Left lung (tissue), 10 donors: ENCODE data around the gene CUX1. TPM values are rescaled to one million over a fixed set of nuclear protein-coding genes. Genes with fewer than 3 reads are reported as not detected.

Experiments used
- ATAC-seq: fragments of 200-7000 bp; cut with Tn5 transposase; one replicate; pipeline ENCODE4 v1.9.1; 2020; ENCODE audit warnings: moderate library complexity
- DNase-seq, 4 donors: peaks; one replicate each; pipeline ENCODE4 v3.0.0-alpha.2; 2013 to 2020
- H3K27ac ChIP-seq, 2 donors: fragments of 200-600 bp; sonication (generic) in 1 of 2; one replicate each; pipeline versions ENCODE4 v1.5.0 to v1.8.0; 2020 to 2021
- H3K27me3 ChIP-seq, 2 donors: fragments of 200-600 bp; sonication (generic) in 1 of 2; one replicate each; pipeline versions ENCODE4 v1.5.0 to v1.8.0; 2020 to 2021
- H3K36me3 ChIP-seq, 2 donors: fragments of 200-600 bp; sonication (generic) in 1 of 2; one replicate each; pipeline versions ENCODE4 v1.5.0 to v1.8.0; 2020 to 2021
- H3K4me1 ChIP-seq, 2 donors: fragments of 200-600 bp; one replicate each; pipeline ENCODE4 v1.8.0; 2021
- H3K4me3 ChIP-seq, 2 donors: fragments of 200-600 bp; sonication (generic) in 1 of 2; one replicate each; pipeline versions ENCODE4 v1.5.0 to v1.8.0; 2020 to 2021; ENCODE audit warnings: mild to moderate bottlenecking in 1 of 2
- H3K9me3 ChIP-seq, 2 donors: fragments of 200-600 bp; sonication (generic) in 1 of 2; one replicate each; pipeline versions ENCODE4 v1.5.0 to v1.8.0; 2020 to 2021
- intact Hi-C, 2 donors: fragments of 100-400 bp; cut with DNase I; formaldehyde crosslinking; loops; one replicate each; pipeline versions ENCODE4 v1.11.2 to v1.14.2; 2022
- polyA plus RNA-seq, 6 donors: library from polyadenylated mRNA; unstranded; fragments of 120-200 nt; gene quantifications; one replicate each; pipeline ENCODE4 v1.2.1, GENCODE V29; 2013; ENCODE audit not compliant: insufficient read length in 6 of 6
- total RNA-seq, 2 donors: library from RNA; stranded (reverse); fragmentation: NEBNext Ultra II Directional; extraction: Animal tissue kit (Norgen Biotek cat#: 25700); gene quantifications; one replicate each; pipeline ENCODE4 v1.2.1, GENCODE V29; 2021
- TF ChIP-seq, protein P1 (sequence below), 2 donors: fragments of 200-600 bp; sonication (generic) in 1 of 2; IDR thresholded peaks; one replicate each; pipeline versions ENCODE4 v1.5.0 to v1.8.0; 2021; ENCODE audit warnings: antibody characterized with exemption in 2 of 2
- donor health status: DM: no; HTN: yes; CAD: no.
- donor health status: DM: no; HTN: no; CAD: no.

The CUX1 gene
- total and polyA plus RNA-seq, 8 donors, result 86.4 to 157 (median 96.4) TPM

- Histone ChIP-seq H3K27me3 (no peaks in the 10 kb centered on the region), H3K36me3 (peaks cover 0 to 100% of the 10 kb centered on the region in 2 donors), H3K4me3 (no peak overlapping the region), H3K9me3 (no peaks in the 10 kb centered on the region), H3K4me1 (no peaks in the 10 kb centered on the region), H3K27ac (no peak overlapping the region)
- intact Hi-C loops, result no loop called here
- TF ChIP-seq, protein P1, sequence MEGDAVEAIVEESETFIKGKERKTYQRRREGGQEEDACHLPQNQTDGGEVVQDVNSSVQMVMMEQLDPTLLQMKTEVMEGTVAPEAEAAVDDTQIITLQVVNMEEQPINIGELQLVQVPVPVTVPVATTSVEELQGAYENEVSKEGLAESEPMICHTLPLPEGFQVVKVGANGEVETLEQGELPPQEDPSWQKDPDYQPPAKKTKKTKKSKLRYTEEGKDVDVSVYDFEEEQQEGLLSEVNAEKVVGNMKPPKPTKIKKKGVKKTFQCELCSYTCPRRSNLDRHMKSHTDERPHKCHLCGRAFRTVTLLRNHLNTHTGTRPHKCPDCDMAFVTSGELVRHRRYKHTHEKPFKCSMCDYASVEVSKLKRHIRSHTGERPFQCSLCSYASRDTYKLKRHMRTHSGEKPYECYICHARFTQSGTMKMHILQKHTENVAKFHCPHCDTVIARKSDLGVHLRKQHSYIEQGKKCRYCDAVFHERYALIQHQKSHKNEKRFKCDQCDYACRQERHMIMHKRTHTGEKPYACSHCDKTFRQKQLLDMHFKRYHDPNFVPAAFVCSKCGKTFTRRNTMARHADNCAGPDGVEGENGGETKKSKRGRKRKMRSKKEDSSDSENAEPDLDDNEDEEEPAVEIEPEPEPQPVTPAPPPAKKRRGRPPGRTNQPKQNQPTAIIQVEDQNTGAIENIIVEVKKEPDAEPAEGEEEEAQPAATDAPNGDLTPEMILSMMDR (IDR thresholded peaks at IDR 0.05), result no peak
- no peak for ATAC-seq
- DNase-seq, result no peak
These were observed 376.4 kb downstream of the CUX1 start for GRCh38 chr7:102193806-102194205.

DNA sequence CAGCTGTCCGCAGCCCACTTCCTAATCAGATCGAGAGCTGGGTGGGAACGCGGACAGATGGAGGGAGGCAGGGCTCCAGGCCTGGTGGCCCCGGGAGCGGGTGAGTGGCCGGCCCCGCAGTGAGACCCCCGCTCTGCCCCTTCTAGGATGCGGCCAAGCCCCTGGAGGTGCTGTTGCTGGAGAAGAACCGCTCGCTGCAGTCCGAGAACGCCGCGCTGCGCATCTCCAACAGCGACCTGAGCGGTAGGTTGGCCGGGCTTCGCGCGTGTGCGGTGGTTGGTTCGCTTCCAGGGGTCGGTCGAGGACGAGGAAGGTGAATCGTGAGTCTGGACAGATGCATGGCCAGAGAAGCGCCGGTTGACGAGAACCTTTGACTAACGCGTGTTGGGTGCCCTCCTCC is 377.9 kb downstream of the CUX1 start:
- no peak overlapping the region for H3K27ac ChIP-seq

DNA sequence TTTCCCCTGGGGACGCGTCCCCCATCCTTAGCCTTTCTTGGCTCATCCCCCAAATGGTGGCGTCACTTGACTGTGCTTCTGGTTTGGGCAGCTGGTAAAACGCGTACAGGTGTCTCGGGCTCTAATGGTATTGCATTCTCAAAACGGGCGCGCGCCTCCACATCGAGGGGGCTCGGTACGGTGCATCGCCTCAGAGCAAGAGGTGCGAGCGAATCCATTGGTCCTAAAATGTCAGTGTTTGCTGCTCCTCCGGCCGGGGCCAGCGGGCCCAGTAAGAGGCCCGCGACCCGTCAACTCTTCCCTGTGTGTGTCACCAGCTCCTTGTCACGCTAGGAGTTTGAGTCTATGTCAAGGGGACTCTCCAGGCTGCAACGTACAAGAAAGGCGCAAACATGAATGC is 378.6 kb downstream of the CUX1 start:
- H3K36me3 ChIP-seq, result peaks cover 0 to 100% of the 10 kb centered on the region in 2 donors
- TF ChIP-seq, protein P1 (IDR thresholded peaks at IDR 0.05), result no peak
- ATAC-seq, result no peak

More for the DNA sequence above, 377.9 kb downstream of the CUX1 start:
- intact Hi-C loops, result no loop called here
- no peak for DNase-seq
- no peaks in the 10 kb centered on the region for H3K9me3 ChIP-seq
- ATAC-seq, result no peak
- H3K27me3 ChIP-seq, result no peaks in the 10 kb centered on the region
- H3K4me1 ChIP-seq, result no peaks in the 10 kb centered on the region
- TF ChIP-seq, protein P1 (IDR thresholded peaks at IDR 0.05), result no peak
- H3K4me3 ChIP-seq, result no peak overlapping the region
- peaks cover 0 to 100% of the 10 kb centered on the region in 2 donors for H3K36me3 ChIP-seq

DNA sequence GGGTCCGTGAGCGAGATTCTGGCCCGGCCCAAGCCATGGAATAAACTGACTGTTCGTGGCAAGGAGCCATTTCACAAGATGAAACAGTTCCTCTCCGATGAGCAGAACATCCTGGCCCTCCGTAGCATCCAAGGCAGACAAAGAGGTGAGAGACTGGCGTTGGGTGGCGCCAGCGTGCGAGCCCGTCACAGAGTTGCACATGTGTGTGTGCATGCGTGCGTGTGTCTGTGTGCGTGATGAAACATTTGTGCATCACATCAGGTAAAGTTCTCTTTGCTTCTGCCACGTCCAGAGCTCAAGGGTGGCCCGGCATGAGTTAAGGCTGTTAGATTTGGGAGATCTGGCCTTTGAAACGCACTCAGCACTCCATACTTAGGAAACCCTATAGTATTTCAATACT is 379.7 kb downstream of the CUX1 start:
- intact Hi-C loops, result no loop called here
- H3K36me3 ChIP-seq, result peaks cover 0 to 100% of the 10 kb centered on the region in 2 donors
- no peak for ATAC-seq

More for the DNA sequence above, 378.6 kb downstream of the CUX1 start:
- DNase-seq, result no peak
- Histone ChIP-seq H3K4me3 (no peak overlapping the region), H3K27me3 (no peaks in the 10 kb centered on the region), H3K27ac (no peak overlapping the region), H3K4me1 (no peaks in the 10 kb centered on the region), H3K9me3 (no peaks in the 10 kb centered on the region)
- intact Hi-C loops, result no loop called here

GRCh38 chr7:102197599-102197998 is 380.2 kb downstream of the CUX1 start:
- H3K27ac ChIP-seq, result no peak overlapping the region
- no peaks in the 10 kb centered on the region for H3K4me1 ChIP-seq
- no peak overlapping the region for H3K4me3 ChIP-seq
- no peaks in the 10 kb centered on the region for H3K27me3 ChIP-seq
- H3K36me3 ChIP-seq, result peaks cover 0 to 100% of the 10 kb centered on the region in 2 donors
- H3K9me3 ChIP-seq, result no peaks in the 10 kb centered on the region
- TF ChIP-seq, protein P1 (IDR thresholded peaks at IDR 0.05), result no peak
- no peak for DNase-seq
- ATAC-seq, result no peak
- intact Hi-C loops, result no loop called here

More for the DNA sequence above, 379.7 kb downstream of the CUX1 start:
- no peak for DNase-seq
- Histone ChIP-seq H3K9me3 (no peaks in the 10 kb centered on the region), H3K4me1 (no peaks in the 10 kb centered on the region), H3K27ac (no peak overlapping the region), H3K27me3 (no peaks in the 10 kb centered on the region), H3K4me3 (no peak overlapping the region)
- TF ChIP-seq, protein P1 (IDR thresholded peaks at IDR 0.05), result no peak
